ENCODE results near the gene PLPP1.

GRCh38 chr5:55551904-55552303, 17.1 kb upstream of the PLPP1 start:
- no peak for TF ChIP-seq ZNF121 (CRISPR knock-in tag; IDR thresholded peaks at IDR 0.05)
- TF ChIP-seq DR1 (CRISPR knock-in tag; IDR thresholded peaks at IDR 0.05): no peak
- TF ChIP-seq EP300 (IDR thresholded peaks at IDR 0.05; ENCODE audit: low read depth in 2 of 2, low read length in 2 of 2): no peak
- TF ChIP-seq EP300 (CRISPR knock-in tag; IDR thresholded peaks at IDR 0.05; ENCODE audit: borderline replicate concordance): no peak
- TF ChIP-seq TCF7L2 (IDR thresholded peaks at IDR 0.05; ENCODE audit: low read depth, low read length): no peak
- TF ChIP-seq ZNF468 (CRISPR knock-in tag; IDR thresholded peaks at IDR 0.05): no peak
- no peak for TF ChIP-seq FOXC1 (CRISPR knock-in tag; IDR thresholded peaks at IDR 0.05; ENCODE audit: borderline replicate concordance)

All from HepG2 (cell line).